IPS-NIHi11 (cell line): ENCODE data around the gene MAZ.
"Not testable (repeated sequence)": the region's sequence is repeated elsewhere in the genome, so short reads cannot be mapped to it uniquely, and the experiment has no call there.

Experiments used
- DNase-seq: peaks from one replicate; pipeline ENCODE4 v3.0.0; 2012; ENCODE audit warnings: mixed read lengths, low spot score

MAZ gene

DNA sequence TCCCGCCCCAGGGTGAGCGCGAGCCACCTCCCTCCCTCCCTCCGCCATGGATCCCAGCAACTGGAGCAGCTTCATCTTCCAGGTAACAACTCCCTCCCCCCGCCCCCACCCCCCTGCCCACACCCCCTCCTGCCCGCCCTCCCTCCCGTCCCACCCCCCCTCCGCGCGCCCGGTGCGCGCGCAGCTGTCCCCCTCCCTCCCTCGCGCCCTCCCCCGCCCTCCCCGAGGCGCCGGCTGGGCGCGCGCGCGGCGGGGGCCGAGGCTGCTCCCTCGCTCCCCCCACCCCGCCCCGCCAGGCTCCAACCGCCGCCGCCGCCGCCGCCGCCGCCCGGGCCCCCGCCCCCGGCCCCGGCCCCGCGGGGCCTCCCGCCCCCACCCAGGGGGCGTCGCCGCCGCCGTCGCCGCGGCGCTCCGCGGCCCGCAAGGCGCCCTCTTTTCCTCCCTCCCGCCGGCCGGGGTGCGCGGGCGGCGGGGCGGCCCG, at the start of gene MAZ:
Gene MAZ (plus strand): TSS at position 431 of the 481 bp plus-strand sequence. CDS start 173 bp downstream, outside the sequence.
- DNase-seq, result no peak

DNA sequence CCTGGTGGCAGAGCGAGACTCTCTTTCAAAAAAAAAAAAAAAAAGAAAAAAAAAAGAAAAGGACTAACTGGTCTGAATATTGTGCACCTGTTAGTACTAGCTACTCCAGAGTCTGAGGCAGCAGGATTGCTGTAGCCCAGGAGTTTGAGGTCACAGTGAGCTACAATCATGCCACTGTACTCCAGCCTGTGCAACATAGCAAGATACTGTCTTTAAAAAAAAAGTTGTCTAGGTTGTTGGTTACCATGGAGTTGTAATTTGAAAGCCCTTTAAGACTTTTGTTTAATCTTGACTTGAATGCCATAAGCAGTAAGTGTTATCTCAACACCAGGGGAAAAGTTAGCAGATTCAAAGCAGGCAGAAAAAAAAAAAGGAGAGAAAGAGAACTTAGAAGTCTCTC, 49.7 kb upstream of the MAZ start:
- no peak for DNase-seq

DNA sequence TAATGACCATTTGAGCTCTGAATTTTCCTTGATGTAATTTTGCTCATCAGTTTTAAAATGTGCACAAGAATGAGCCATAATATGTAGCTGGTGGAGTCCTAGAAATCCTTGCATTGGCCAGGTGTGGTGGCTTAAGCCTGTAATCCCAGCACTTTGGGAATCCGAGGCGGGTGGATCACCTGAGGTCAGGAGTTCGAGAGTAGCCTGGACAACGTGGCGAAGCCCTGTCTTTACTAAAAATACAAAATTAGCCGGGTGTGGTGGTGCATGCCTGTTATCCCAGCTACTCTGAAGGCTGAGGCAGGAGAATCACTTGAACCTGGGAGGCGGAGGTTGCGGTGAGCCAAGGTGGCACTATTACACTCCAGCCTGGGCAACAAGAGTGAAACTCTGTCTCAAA, 49.2 kb upstream of the MAZ start:
- not testable (repeated sequence) for DNase-seq

DNA sequence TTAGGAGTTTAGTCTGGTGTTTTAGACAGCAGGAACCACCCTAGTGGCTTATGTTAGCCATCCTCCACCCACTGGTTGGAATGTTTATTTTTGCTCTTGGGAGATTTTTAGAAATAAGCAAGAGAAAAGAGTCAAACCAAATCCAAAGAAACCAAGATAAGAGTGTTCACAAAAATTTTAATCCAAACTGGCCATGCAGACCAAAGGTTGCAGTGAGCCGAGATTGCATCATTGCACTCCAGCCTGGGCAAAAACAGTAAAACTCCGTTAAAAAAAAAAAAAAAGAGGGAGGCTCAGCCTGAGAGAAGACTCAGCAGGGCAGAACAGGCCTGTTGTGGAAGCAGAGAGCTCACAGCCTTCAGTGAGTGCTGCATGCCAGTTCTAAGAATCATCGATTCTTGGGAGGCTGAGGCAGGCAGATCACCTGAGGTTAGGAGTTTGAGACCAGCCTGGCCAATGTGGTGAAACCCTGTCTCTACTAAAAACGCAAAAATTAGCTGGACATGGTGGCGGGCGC, 48.3 kb upstream of the MAZ start:
- DNase-seq, result no peak

DNA sequence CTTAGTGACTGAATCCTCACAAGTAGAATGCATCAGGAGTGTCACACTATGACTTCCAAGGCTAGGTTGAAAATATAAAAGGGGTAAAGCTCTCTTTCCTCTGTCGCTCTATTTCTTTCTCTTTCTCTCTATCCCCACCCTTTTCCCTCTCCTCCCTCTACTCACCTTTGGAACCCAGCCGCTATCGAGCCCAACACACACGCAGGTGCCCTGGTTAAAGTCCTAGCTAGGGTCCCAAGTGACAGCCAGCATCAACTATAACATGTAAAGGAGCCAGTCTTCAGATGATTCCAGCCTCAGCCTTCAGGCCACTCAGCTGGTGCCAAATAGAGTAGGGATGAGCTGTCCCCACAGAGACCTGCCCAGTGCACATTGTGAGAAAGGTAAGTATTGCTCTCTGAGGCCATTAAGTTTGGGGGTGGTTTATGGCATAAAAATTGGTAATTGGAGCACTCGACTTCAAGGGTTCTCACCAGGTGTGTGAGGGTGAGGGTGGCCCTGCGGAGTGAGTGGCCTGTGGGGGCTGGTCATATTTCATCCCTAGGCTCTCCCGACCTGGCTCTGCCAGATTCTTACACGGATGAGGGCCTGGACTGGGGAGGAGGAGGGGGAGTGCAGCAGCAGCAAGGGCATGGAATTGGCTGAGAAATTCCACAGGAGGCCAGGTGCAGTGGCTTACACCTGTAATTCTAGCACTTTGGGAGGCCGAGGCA, 45.6 kb upstream of the MAZ start:
- DNase-seq, result peak; percentile 35

DNA sequence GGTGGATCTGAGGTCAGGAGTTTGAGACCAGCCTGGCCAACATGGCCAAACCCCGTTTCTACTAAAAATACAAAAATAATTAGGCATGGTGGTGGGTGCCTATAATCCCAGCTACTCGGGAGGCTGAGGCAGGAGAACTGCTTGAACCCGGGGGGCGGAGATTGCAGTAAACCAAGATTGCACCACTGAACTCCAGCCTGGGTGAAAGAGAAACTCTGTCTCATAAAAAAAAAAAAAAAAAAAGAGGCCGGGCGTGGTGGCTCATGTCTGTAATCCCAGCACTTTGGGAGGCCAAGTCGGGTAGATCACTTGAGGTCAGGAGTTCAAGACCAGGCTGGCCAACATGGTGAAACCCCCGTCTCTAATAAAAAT, 45.1 kb upstream of the MAZ start:
- not testable (repeated sequence) for DNase-seq

DNA sequence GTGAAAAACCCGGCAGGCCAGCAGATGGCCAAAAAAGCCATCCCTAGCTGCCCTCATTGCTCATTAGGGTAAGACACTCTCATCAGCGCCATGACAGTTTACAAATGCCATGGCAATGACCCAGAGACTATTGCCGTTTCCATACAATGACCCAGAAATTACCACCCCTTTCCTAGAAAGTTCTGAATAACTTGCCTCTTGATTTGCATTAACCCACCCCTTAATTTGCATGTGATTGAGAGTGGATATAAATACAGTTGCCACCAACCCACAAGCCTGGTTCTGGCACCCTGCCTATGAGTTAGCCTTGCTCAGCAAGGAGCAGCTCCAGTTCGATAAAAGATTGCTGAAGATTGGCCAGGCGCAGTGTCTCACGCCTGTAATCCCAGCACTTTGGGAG, 44.4 kb upstream of the MAZ start:
- no peak for DNase-seq

DNA sequence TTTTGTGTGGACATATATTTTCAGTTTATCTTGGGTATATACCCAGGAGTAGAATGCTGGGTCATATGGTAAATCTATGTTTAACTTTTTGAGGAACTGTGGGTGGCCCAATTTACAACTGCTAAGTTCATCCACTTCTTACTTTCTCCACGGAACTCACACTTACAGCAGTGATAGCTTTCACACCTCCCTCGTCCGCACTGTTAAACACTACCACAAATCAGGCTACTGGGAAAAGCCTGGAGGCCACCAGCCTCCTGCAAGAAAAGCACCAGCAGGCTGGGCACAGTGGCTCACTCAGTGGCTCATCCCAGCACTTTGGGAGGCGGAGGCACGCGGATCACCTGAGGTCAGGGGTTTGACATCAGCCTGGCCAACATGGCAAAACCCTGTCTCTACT, 43.0 kb upstream of the MAZ start:
- DNase-seq, result no peak

DNA sequence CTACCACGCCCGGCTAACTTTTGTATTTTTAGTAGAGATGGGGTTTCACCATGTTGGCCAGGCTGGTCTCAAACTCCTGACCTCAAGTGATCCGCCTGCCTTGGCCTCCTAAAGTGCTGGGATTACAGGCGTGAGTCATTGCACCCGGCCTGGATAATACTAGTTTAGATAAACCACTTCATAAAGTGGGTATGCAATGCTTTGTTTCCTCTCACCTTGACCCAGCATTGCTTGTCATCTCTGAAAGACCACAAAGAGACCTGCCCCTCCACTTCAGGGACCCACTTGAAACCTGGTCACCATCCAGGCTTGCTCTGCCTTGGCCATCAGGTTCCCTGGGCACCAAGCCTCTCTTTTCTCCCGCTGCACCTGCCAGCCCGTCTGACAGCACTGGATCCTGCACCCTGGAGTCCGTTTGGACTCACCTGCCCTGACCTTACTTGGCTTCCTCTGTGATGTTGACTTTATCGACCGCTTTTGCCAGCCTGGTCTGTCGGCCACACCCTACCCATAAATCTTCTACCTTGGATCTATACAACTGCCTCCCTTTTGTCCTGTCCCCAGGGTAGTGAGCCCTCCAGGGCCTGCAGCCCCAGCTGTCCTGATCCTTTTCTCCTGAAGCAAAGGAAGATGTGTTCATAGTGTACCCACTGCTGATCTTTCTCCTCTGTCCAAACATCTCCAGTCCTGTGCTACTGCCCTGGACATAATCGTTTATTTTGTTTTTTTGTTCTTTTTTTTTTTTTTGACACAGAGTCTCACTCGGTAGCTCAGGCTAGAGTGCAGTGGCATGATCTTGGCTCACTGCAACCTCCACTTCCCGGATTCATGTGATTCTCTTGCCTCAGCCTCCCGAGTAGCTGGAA, 40.9 kb upstream of the MAZ start:
- DNase-seq, result no peak

DNA sequence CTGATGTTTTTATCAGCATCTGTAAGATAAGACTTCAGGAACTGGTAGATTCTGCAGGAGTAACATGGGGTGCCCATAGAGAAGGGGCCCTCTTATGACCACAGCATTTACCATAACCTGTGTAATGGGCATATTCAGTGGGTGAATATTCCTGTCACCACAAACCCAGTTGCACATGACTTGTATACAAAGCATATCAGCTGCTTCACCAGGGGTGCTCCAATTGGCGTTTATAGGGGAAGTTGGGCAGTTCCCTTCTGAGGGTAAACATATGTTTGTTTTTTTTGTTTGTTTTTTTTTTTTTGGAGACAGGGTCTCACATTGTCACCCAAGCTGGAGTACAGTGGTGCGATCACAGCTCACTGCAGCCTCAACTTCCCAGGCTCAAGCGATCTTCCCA, 39.8 kb upstream of the MAZ start:
- DNase-seq, result no peak

DNA sequence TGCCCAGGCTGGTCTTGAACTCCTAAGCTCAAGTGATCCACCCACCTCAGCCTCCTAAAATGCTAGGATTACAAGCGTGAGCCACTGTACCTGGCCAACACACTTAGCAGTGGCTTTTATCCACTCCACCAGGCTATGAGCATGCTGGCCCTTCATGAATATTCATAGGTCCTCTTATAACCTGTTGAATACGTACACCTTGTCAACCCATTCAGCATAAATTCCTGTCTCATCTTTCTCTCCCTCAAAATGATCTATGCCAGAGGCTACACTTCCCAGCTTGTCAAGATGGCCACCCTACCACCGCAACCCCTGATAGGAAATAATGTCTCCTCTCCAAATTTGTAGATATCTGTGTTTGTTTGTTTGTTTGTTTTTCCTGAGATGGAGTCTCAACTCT, 39.3 kb upstream of the MAZ start:
- no peak for DNase-seq

DNA sequence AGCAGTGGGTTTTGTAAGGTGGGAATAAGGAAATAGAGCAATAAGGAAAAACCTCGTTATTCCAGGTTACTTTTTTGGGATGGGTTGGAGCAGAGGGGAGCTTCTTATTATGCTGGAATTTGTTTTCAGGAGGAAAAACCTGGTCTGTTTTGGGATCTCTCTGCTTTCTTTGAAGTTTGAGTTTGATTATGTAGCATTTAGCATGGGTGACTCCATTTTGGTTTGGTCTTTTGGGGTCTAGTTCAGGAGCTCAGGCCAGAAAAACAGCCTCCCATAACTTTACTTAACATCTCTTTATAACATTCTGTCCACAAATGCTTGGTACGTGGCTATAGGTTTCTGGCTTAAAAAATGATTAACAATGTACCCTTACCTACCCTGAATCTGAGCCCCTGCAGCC, 36.8 kb upstream of the MAZ start:
- no peak for DNase-seq

DNA sequence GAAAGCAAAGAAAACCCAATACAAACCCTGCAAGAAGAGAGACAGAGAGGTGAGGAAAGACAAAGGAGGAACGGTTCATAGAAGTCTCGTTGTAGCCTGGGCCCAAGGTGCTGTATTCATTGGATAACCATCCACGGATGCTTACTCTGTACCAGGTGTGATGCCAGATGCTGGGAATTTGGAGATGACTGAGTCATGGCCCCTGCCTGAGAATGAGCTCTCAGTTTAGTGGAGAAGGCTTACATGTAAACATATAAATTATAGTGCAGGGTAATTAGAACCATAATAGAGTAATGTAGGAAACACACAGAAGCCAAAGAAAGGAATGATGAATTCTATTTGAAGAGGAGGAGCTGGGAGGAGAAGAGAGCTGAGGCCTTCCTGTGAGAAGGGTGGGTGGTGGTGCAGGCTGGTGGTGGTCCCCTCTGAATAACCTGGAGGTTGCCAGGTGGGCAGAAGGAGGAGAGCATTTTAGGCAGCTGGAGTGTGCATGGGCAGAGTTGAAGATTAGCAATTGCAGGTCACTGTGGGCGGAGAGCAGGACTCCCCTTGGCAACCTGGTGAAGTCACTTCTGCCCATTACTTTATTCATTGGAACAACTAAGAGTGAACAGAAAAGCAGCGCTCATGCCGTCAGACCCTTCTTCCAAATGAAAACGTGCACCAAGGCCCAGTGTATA, 35.9 kb upstream of the MAZ start:
- no peak for DNase-seq

DNA sequence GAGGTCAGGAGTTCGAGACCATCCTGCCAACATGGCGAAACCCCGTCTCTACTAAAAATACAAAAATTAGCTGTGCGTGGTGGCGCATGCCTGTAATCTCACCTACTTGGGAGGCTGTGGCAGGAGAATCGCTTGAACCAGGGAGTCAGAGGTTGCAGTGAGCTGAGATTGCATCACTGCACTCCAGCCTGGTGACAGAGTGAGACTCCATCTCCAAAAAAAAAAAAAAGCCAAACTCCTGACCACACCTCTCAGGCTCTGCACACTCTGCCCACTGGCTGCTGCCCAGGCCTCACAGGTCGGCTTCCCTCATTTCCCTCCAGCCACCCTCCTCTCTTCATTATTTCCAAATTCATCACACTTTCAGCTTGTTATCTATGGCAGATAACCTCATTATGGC, 34.0 kb upstream of the MAZ start:
- not testable (repeated sequence) for DNase-seq

DNA sequence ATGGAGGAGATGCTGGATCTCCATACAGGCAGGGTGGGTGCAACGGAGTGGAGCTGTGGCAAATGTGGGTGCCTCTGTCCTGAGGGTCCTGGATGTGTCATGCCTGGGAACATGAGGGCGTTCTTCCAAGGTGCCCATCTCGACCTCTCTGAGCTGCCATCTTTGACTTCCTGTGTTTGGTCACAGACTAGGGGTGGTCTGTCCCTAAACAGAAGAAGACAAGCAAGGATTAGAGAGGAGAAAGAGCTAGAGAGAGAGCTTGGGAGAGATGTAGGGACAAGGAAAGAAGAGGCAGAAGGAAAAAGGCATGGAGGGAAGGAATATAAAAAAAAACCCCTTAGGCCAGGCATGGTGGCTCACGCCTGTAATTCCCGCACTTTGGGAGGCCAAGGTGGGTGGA, 31.6 kb upstream of the MAZ start:
- DNase-seq, result no peak

DNA sequence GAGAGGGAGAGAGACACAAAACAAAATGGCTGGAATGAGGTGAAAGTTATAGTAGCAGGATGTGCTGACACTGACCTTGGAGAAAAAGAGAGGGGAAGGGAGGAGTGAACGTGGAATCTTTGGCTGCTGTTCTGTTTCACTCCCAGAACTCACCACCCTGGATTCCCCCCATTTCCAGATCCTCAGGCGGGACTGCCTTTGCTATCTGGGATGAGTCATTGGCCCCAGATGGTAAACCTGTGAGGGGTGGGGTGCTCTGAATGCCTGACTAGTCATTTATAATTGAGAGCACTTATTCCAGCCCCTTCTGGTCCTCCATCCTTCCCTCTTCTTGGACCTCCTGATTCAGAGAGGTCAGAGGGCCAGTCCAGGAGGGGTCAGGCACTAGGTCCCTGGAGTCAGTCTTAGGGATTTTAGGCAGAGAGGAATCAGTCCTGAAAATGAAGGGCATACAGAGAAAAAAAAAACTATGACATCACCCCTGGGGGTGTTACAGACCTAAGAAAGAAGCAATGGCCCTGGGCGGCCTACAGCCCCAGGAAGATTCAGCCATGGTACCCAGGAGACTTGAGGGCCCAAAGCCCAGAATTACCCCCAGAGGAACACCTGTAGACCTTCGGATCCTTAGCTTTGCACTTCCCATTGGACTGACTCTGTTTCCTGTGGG, 30.5 kb upstream of the MAZ start:
- DNase-seq, result no peak

DNA sequence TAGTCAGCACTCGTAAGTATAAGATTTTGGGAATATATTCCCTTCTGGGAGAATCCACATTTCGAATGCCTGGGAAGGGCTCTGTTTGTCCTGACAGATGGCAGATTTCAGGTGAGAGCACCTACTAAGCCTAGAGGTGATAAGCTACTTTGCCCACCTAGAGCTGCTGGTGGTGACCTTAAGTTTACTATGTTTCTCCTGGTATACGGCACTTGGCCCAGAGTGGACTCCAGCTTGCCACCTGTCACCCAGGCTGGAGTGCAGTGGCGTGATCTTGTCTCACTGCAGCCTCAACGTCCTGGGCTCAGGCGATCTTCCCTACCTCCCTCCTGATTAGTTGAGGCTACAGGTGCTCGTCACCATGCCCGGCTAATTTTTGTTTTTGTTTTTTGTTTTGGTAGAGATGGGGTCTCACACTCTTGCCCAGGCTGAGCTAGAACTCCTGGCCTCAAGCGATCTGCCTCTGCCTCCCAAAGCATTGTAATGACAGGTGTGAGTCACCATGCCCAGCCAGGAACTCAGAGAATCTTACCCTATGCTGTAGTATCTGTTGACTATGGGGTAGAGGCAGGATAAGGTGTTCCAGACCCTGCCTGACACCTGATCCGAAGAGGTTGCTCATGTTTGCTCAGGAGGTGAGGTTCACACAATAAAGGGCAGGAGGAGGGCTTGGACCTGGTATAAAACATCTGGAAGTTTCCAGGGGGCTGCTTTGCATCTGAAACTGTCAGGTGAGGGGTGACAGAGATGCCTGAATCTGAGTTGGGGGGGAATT, 28.6 kb upstream of the MAZ start, which contains the start of gene ZG16:
Gene ZG16 (plus strand): TSS at position 681 of the 775 bp plus-strand sequence. CDS start 1,011 bp downstream, outside the sequence.
- DNase-seq, result no peak

DNA sequence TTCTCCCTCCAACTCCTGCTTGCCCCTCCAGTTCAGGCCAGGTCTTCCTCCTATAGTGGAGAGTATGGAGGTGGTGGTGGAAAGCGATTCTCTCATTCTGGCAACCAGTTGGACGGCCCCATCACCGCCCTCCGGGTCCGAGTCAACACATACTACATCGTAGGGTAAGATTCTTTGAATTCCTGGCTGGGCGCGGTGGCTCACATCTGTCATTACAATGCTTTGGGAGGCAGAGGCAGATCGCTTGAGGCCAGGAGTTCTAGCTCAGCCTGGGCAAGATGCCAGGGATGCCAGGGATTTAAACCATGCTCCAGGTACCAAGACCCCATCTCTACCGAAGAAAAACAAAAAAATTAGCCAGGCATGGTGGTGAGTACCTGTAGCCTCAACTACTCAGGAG, 26.9 kb upstream of the MAZ start:
- no peak for DNase-seq

DNA sequence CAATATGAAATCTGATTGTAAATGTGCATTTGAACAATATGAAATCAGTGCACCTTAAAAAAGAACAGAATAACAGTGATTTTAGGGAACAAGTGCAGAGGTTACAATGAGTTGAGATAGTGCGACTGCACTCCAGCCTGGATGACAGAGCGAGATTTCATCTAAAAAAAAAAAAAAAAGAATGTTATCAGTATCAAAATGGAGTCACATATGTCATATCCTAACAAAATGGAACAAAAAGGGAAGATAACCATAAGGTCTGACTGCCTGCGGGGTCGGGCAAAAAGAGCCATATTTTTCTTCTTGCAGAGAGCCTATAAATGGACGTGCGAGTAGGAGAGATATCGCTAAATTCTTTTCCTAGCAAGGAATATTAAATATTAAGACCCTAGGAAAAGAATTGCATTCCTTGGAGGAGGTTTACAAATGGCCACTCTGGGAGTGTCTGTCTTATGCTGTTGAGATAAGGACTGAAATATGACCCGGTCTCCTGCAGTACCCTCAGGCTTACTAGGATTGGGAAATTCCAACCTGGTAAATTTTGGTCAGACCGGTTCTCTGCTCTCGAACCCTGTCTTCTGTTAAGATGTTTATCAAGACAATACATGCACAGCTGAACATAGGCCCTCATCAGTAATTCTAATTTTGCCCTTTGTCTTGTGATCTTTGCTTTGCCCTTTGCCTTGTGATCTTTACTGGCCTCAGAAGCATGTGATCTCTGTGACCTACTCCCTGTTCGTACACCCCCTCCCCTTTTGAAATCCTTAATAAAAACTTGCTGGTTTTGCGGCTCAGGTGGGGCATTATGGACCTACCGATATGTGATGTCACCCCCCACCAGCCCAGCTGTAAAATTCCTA, 23.0 kb upstream of the MAZ start:
- not testable (repeated sequence) for DNase-seq

DNA sequence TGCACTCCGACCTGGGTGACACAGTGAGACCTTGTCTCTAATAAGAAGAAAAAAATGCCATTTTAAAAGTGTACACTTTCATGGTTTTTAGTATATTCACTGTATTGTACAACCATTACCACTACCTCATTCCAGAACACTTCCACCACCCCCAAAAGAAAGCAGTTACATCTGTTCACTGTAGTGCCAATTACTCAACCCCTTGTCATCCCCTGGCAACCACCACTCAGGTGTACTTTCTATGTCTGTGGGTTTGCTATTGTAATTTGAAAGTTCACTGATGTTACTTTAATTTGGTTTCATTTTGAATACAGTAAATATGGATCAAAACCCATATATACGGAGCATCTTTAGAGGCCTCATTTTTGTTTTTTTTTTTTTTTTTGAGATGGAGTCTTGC, 22.2 kb upstream of the MAZ start:
- DNase-seq, result no peak
